IPS DF 19.7 (cell line): ENCODE data around the gene HNF4A.

Source experiments
- DNase-seq: peaks from one replicate; pipeline ENCODE4 v3.0.0-alpha.2; 2013; ENCODE audit warnings: low read depth, low spot score

Gene HNF4A

GRCh38 chr20:44405785-44406571 is 50.5 kb downstream of the HNF4A start:
- DNase-seq, result no peak

- DNase-seq, result no peak
These were observed 51.2 kb downstream of the HNF4A start for GRCh38 chr20:44406572-44407137.

- DNase-seq, result no peak
These were observed 52.1 kb downstream of the HNF4A start for GRCh38 chr20:44407402-44408184.

GRCh38 chr20:44409132-44409600 is 53.7 kb downstream of the HNF4A start:
- no peak for DNase-seq

- no peak for DNase-seq
These were observed 55.1 kb downstream of the HNF4A start for GRCh38 chr20:44410583-44411019.

GRCh38 chr20:44411020-44411756 is 55.7 kb downstream of the HNF4A start:
- DNase-seq, result no peak

GRCh38 chr20:44411757-44412401 is 56.4 kb downstream of the HNF4A start:
- no peak for DNase-seq

GRCh38 chr20:44412402-44413144 is 57.1 kb downstream of the HNF4A start:
- DNase-seq, result no peak

GRCh38 chr20:44413575-44414345 is 58.3 kb downstream of the HNF4A start:
- no peak for DNase-seq

- DNase-seq, result no peak
These were observed 58.8 kb downstream of the HNF4A start for GRCh38 chr20:44414346-44414714.

GRCh38 chr20:44414808-44415207 is 59.3 kb downstream of the HNF4A start:
- DNase-seq, result no peak

GRCh38 chr20:44415833-44416715 is 60.6 kb downstream of the HNF4A start:
- no peak for DNase-seq

GRCh38 chr20:44418069-44418905 is 62.8 kb downstream of the HNF4A start:
- DNase-seq, result no peak

GRCh38 chr20:44419131-44419844 is 63.8 kb downstream of the HNF4A start:
- no peak for DNase-seq

- no peak for DNase-seq
These were observed 65.0 kb downstream of the HNF4A start for GRCh38 chr20:44420497-44420896.

- DNase-seq, result no peak
These were observed 66.6 kb downstream of the HNF4A start for GRCh38 chr20:44422083-44422482.

- DNase-seq, result no peak
These were observed 68.0 kb downstream of the HNF4A start for GRCh38 chr20:44423480-44423879.
